ENCODE measurements around the gene TALDO1.

Gene TALDO1

GRCh38 chr11:804599-804964 is 57.3 kb downstream of the TALDO1 start:
- H3K27me3 ChIP-seq (ENCODE audit: control insufficient read depth, insufficient read depth, low read length) = no peaks in the 10 kb centered on the region
- no peak overlapping the region for H3K27ac ChIP-seq (ENCODE audit: low read depth, low read length)
- no peaks in the 10 kb centered on the region for H3K9me3 ChIP-seq (ENCODE audit: control insufficient read depth, insufficient read depth, low read depth, low read length)
- peaks cover 16% of the 10 kb centered on the region for H3K4me1 ChIP-seq (ENCODE audit: control insufficient read depth, insufficient read depth, low read length)
- peak overlapping the region; percentile 31 for H3K9ac ChIP-seq (ENCODE audit: low read length)
- H3K36me3 ChIP-seq (ENCODE audit: control insufficient read depth, insufficient read depth, low read length) = peaks cover 38% of the 10 kb centered on the region
- peak overlapping the region; percentile 74 for H3K4me3 ChIP-seq (ENCODE audit: low read depth, low read length)

GRCh38 chr11:808427-809286 is 61.4 kb downstream of the TALDO1 start:
- Histone ChIP-seq H3K9ac (ENCODE audit: low read length) (peak overlapping the region; percentile 97), H3K9me3 (ENCODE audit: control insufficient read depth, insufficient read depth, low read depth, low read length) (no peaks in the 10 kb centered on the region), H3K4me1 (ENCODE audit: control insufficient read depth, insufficient read depth, low read length) (peaks cover 22% of the 10 kb centered on the region), H3K4me3 (ENCODE audit: low read depth, low read length) (peak overlapping the region; percentile 93), H3K27ac (ENCODE audit: low read depth, low read length) (peak overlapping the region; percentile 99), H3K27me3 (ENCODE audit: control insufficient read depth, insufficient read depth, low read length) (no peaks in the 10 kb centered on the region), H3K36me3 (ENCODE audit: control insufficient read depth, insufficient read depth, low read length) (peaks cover 30% of the 10 kb centered on the region)

- Histone ChIP-seq H3K27me3 (ENCODE audit: control insufficient read depth, insufficient read depth, low read length) (no peaks in the 10 kb centered on the region), H3K9me3 (ENCODE audit: control insufficient read depth, insufficient read depth, low read depth, low read length) (no peaks in the 10 kb centered on the region), H3K36me3 (ENCODE audit: control insufficient read depth, insufficient read depth, low read length) (peaks cover 33% of the 10 kb centered on the region), H3K9ac (ENCODE audit: low read length) (peak within 1 kb of the TSS; percentile 97), H3K4me1 (ENCODE audit: control insufficient read depth, insufficient read depth, low read length) (peaks cover 14% of the 10 kb centered on the region), H3K4me3 (ENCODE audit: low read depth, low read length) (peak within 1 kb of the TSS; percentile 93), H3K27ac (ENCODE audit: low read depth, low read length) (peak within 1 kb of the TSS; percentile 99)
These were observed 62.2 kb downstream of the TALDO1 start, which contains the start of gene RPLP2 for GRCh38 chr11:809287-810039. Gene RPLP2, plus strand, starts transcription at chr11:809967. Its CDS starts 268 bp downstream, at chr11:810235.

GRCh38 chr11:810040-810567 is 62.8 kb downstream of the TALDO1 start:
- H3K4me3 ChIP-seq (ENCODE audit: low read depth, low read length) = peak overlapping the region; percentile 93
- H3K27me3 ChIP-seq (ENCODE audit: control insufficient read depth, insufficient read depth, low read length) = no peaks in the 10 kb centered on the region
- H3K4me1 ChIP-seq (ENCODE audit: control insufficient read depth, insufficient read depth, low read length) = peaks cover 11% of the 10 kb centered on the region
- peaks cover 33% of the 10 kb centered on the region for H3K36me3 ChIP-seq (ENCODE audit: control insufficient read depth, insufficient read depth, low read length)
- no peaks in the 10 kb centered on the region for H3K9me3 ChIP-seq (ENCODE audit: control insufficient read depth, insufficient read depth, low read depth, low read length)
- peak overlapping the region; percentile 97 for H3K9ac ChIP-seq (ENCODE audit: low read length)
- peak overlapping the region; percentile 99 for H3K27ac ChIP-seq (ENCODE audit: low read depth, low read length)

- Histone ChIP-seq H3K9me3 (ENCODE audit: control insufficient read depth, insufficient read depth, low read depth, low read length) (no peaks in the 10 kb centered on the region), H3K27ac (ENCODE audit: low read depth, low read length) (peak overlapping the region; percentile 99; the same call in 1 of the 2 replicates), H3K4me1 (ENCODE audit: control insufficient read depth, insufficient read depth, low read length) (peaks cover 11% of the 10 kb centered on the region; the same call in 1 of the 2 replicates), H3K27me3 (ENCODE audit: control insufficient read depth, insufficient read depth, low read length) (no peaks in the 10 kb centered on the region), H3K9ac (ENCODE audit: low read length) (peak overlapping the region; percentile 97), H3K36me3 (ENCODE audit: control insufficient read depth, insufficient read depth, low read length) (peaks cover 33% of the 10 kb centered on the region), H3K4me3 (ENCODE audit: low read depth, low read length) (peak overlapping the region; percentile 93)
These were observed 64.4 kb downstream of the TALDO1 start for GRCh38 chr11:811446-812245.

- no peaks in the 10 kb centered on the region for H3K27me3 ChIP-seq (ENCODE audit: control insufficient read depth, insufficient read depth, low read length)
- peaks cover 11% of the 10 kb centered on the region; the same call in 1 of the 2 replicates for H3K4me1 ChIP-seq (ENCODE audit: control insufficient read depth, insufficient read depth, low read length)
- no peaks in the 10 kb centered on the region for H3K9me3 ChIP-seq (ENCODE audit: control insufficient read depth, insufficient read depth, low read depth, low read length)
- H3K27ac ChIP-seq (ENCODE audit: low read depth, low read length) = no peak overlapping the region
- H3K9ac ChIP-seq (ENCODE audit: low read length) = no peak overlapping the region
- no peak overlapping the region for H3K4me3 ChIP-seq (ENCODE audit: low read depth, low read length)
- H3K36me3 ChIP-seq (ENCODE audit: control insufficient read depth, insufficient read depth, low read length) = peaks cover 33% of the 10 kb centered on the region
These were observed 65.1 kb downstream of the TALDO1 start for GRCh38 chr11:812390-812789.

- peak overlapping the region; percentile 17 for H3K9ac ChIP-seq (ENCODE audit: low read length)
- peaks cover 11% of the 10 kb centered on the region; the same call in 1 of the 2 replicates for H3K4me1 ChIP-seq (ENCODE audit: control insufficient read depth, insufficient read depth, low read length)
- H3K4me3 ChIP-seq (ENCODE audit: low read depth, low read length) = no peak overlapping the region
- H3K27ac ChIP-seq (ENCODE audit: low read depth, low read length) = no peak overlapping the region
- no peaks in the 10 kb centered on the region for H3K27me3 ChIP-seq (ENCODE audit: control insufficient read depth, insufficient read depth, low read length)
- H3K36me3 ChIP-seq (ENCODE audit: control insufficient read depth, insufficient read depth, low read length) = peaks cover 33% of the 10 kb centered on the region
- H3K9me3 ChIP-seq (ENCODE audit: control insufficient read depth, insufficient read depth, low read depth, low read length) = no peaks in the 10 kb centered on the region
These were observed 65.8 kb downstream of the TALDO1 start for GRCh38 chr11:813072-813455.

GRCh38 chr11:813456-814096 is 66.3 kb downstream of the TALDO1 start:
- H3K36me3 ChIP-seq (ENCODE audit: control insufficient read depth, insufficient read depth, low read length) = peaks cover 33% of the 10 kb centered on the region
- H3K4me3 ChIP-seq (ENCODE audit: low read depth, low read length) = no peak overlapping the region
- peaks cover 13% of the 10 kb centered on the region for H3K4me1 ChIP-seq (ENCODE audit: control insufficient read depth, insufficient read depth, low read length)
- H3K27me3 ChIP-seq (ENCODE audit: control insufficient read depth, insufficient read depth, low read length) = no peaks in the 10 kb centered on the region
- H3K9ac ChIP-seq (ENCODE audit: low read length) = peak overlapping the region; percentile 17
- H3K9me3 ChIP-seq (ENCODE audit: control insufficient read depth, insufficient read depth, low read depth, low read length) = no peaks in the 10 kb centered on the region
- H3K27ac ChIP-seq (ENCODE audit: low read depth, low read length) = no peak overlapping the region
